SK-N-SH (cell line): ENCODE data around the gene PKIB. TPM values are rescaled to one million over a fixed set of nuclear protein-coding genes. Genes with fewer than 3 reads are reported as not detected.

ENCODE experiments used
- CTCF ChIA-PET: fragments of 300-600, 350-600 bp; formaldehyde crosslinking; extraction: SDS; loops from one replicate; lab custom pipeline; 2021; lab: Yijun Ruan, JAX
- POLR2A ChIA-PET: fragments of 350-600 bp; sonication (Branson Sonifier 250); formaldehyde crosslinking; extraction: SDS; loops from one replicate; lab custom pipeline; 2020; ENCODE audit warnings: antibody characterized with exemption, inconsistent platforms; lab: Yijun Ruan, JAX
- DNase-seq: peaks from one replicate; pipeline ENCODE4 v3.0.0; 2012
- H2AFZ ChIP-seq: fragments of 200-600 bp; sonication (generic); 2 replicates; pipeline ENCODE4 v1.8.1; 2016; ENCODE audit warnings: antibody characterized with exemption, mild to moderate bottlenecking, low read depth
- H3F3A ChIP-seq: fragments of 200-600 bp; sonication (generic); replicated peaks from 2 replicates; pipeline ENCODE3; 2016; ENCODE audit warnings: antibody characterized with exemption, mild to moderate bottlenecking; ENCODE audit not compliant: insufficient read depth
- H3K27ac ChIP-seq, 2 experiments: fragments of 200-500 bp in 1 of 2; fragments of 200-600 bp in 1 of 2; sonication (Bioruptor generic) in 1 of 2; sonication (generic), shearing (Covaris generic) in 1 of 2; 2 replicates each; pipeline versions ENCODE4 v1.5.1 to v1.6.1; 2014 to 2016; ENCODE audit warnings: low read depth in 2 of 2, inconsistent platforms in 1 of 2, low read length in 1 of 2, mild to moderate bottlenecking in 1 of 2, mixed read lengths in 1 of 2
- H3K27me3 ChIP-seq: fragments of 200-600 bp; sonication (generic), shearing (Covaris generic); 2 replicates; pipeline ENCODE4 v1.6.1; 2016; ENCODE audit warnings: mixed run types; ENCODE audit not compliant: insufficient read depth
- H3K36me3 ChIP-seq, 2 experiments: fragments of 200-500 bp in 1 of 2; fragments of 200-600 bp in 1 of 2; sonication (Bioruptor generic) in 1 of 2; sonication (generic) in 1 of 2; replicated peaks in 1 of 2; 2 replicates each; pipeline versions ENCODE3 to v1.5.1; 2014 to 2016; ENCODE audit warnings: low read length in 1 of 2, mild to moderate bottlenecking in 1 of 2; ENCODE audit not compliant: insufficient read depth in 2 of 2, control insufficient read depth in 1 of 2
- H3K4me1 ChIP-seq, 2 experiments: fragments of 200-500 bp in 1 of 2; fragments of 200-600 bp in 1 of 2; sonication (Bioruptor generic) in 1 of 2; sonication (generic), shearing (Covaris generic) in 1 of 2; 2 replicates each; pipeline versions ENCODE4 v1.5.1 to v1.6.1; 2014 to 2016; ENCODE audit warnings: low read depth in 1 of 2, low read length in 1 of 2, mixed run types in 1 of 2; ENCODE audit not compliant: insufficient read depth in 2 of 2, control insufficient read depth in 1 of 2
- H3K4me2 ChIP-seq: fragments of 200-600 bp; sonication (generic), shearing (Covaris generic); 2 replicates; pipeline ENCODE4 v1.6.1; 2017; ENCODE audit warnings: mixed run types
- H3K4me3 ChIP-seq, 2 experiments: fragments of 200-500 bp in 1 of 2; fragments of 200-600 bp in 1 of 2; sonication (Bioruptor generic) in 1 of 2; sonication (generic), shearing (Covaris generic) in 1 of 2; 2 replicates each; pipeline versions ENCODE4 v1.5.1 to v1.8.1; 2014 to 2016; ENCODE audit warnings: low read depth in 2 of 2, inconsistent platforms in 1 of 2, low read length in 1 of 2, mild to moderate bottlenecking in 1 of 2, mixed read lengths in 1 of 2, moderate library complexity in 1 of 2
- H3K79me2 ChIP-seq: fragments of 200-600 bp; sonication (generic); 2 replicates; pipeline ENCODE4 v1.8.1; 2017; ENCODE audit warnings: mild to moderate bottlenecking; ENCODE audit not compliant: insufficient read depth
- H3K9ac ChIP-seq: fragments of 200-600 bp; sonication (generic); 2 replicates; pipeline ENCODE4 v1.6.1; 2017; ENCODE audit warnings: mixed run types
- H3K9me2 ChIP-seq: fragments of 200-600 bp; sonication (generic); 2 replicates; pipeline ENCODE4 v1.6.1; 2017; ENCODE audit warnings: mixed run types
- H3K9me3 ChIP-seq: fragments of 200-600 bp; sonication (generic); 2 replicates; pipeline ENCODE4 v1.6.1; 2017; ENCODE audit warnings: mixed run types, mild to moderate bottlenecking, moderate library complexity
- H4K20me1 ChIP-seq: fragments of 200-600 bp; sonication (generic); 2 replicates; pipeline ENCODE4 v1.6.1; 2017; ENCODE audit warnings: mild to moderate bottlenecking, mixed run types; ENCODE audit not compliant: insufficient read depth
- CHD2 ChIP-seq: fragments of 150-350 bp; IDR thresholded peaks from 2 replicates; pipeline ENCODE4 v1.6.1; 2018; ENCODE audit warnings: low read length; ENCODE audit not compliant: partially characterized antibody
- CTCF ChIP-seq: fragments of 200-600 bp; sonication (generic); IDR thresholded peaks from 2 replicates; pipeline ENCODE4 v1.6.1; 2017; ENCODE audit warnings: antibody characterized with exemption, mild to moderate bottlenecking, moderate library complexity
- ELF1 ChIP-seq: IDR thresholded peaks from 2 replicates; pipeline ENCODE4 v1.4.0; 2012
- EZH2phosphoT487 ChIP-seq: fragments of 200-600 bp; sonication (generic); IDR thresholded peaks from 2 replicates; pipeline ENCODE4 v1.6.1; 2017; ENCODE audit warnings: low read depth, mixed run types, mild to moderate bottlenecking, antibody characterized with exemption, moderate library complexity, borderline replicate concordance
- FOSL2 ChIP-seq: IDR thresholded peaks from 2 replicates; pipeline ENCODE4 v1.4.0; 2012; ENCODE audit warnings: low read depth, mild to moderate bottlenecking, moderate library complexity, borderline replicate concordance
- FOXJ3 ChIP-seq: sonication (generic); formaldehyde crosslinking; IDR thresholded peaks from 2 replicates; pipeline ENCODE4 v1.5.1; 2020; ENCODE audit warnings: mild to moderate bottlenecking, missing genetic modification reagents
- FOXM1 ChIP-seq: IDR thresholded peaks from 2 replicates; pipeline ENCODE4 v1.4.0; 2012; ENCODE audit warnings: low read depth, mild to moderate bottlenecking
- GATA2 ChIP-seq: sonication (generic); formaldehyde crosslinking; IDR thresholded peaks from 2 replicates; pipeline ENCODE4 v1.5.0; 2020; ENCODE audit warnings: mild to moderate bottlenecking, missing genetic modification reagents
- IRF3 ChIP-seq: fragments of 150-350 bp; IDR thresholded peaks from 2 replicates; pipeline ENCODE4 v1.6.1; 2016; ENCODE audit warnings: mild to moderate bottlenecking, low read depth, low read length
- JUND ChIP-seq: IDR thresholded peaks from 2 replicates; pipeline ENCODE4 v1.4.0; 2012
- MAX ChIP-seq: IDR thresholded peaks from 2 replicates; pipeline ENCODE4 v1.4.0; 2012; ENCODE audit warnings: low read depth
- MXI1 ChIP-seq: IDR thresholded peaks from 2 replicates; pipeline ENCODE4 v1.6.1; 2012; ENCODE audit warnings: mild to moderate bottlenecking, low read depth, low read length, improper control_type of control experiment
- NRF1 ChIP-seq: IDR thresholded peaks from 2 replicates; pipeline ENCODE4 v1.6.1; 2012; ENCODE audit warnings: low read depth, mild to moderate bottlenecking, low read length
- RAD21 ChIP-seq: IDR thresholded peaks from 2 replicates; pipeline ENCODE4 v1.6.1; 2012; ENCODE audit warnings: mild to moderate bottlenecking, low read length
- RCOR1 ChIP-seq: fragments of 150-350 bp; IDR thresholded peaks from 2 replicates; pipeline ENCODE4 v1.6.1; 2017; ENCODE audit warnings: antibody characterized with exemption, low read length
- RXRA ChIP-seq: IDR thresholded peaks from 2 replicates; pipeline ENCODE4 v1.4.0; 2012; ENCODE audit warnings: low read depth, mild to moderate bottlenecking, borderline replicate concordance
- SIN3A ChIP-seq: IDR thresholded peaks from 2 replicates; pipeline ENCODE4 v1.6.1; 2012; ENCODE audit warnings: low read depth, mild to moderate bottlenecking, low read length, moderate library complexity, borderline replicate concordance
- TAF1 ChIP-seq: IDR thresholded peaks from 2 replicates; pipeline ENCODE4 v1.6.1; 2012; ENCODE audit warnings: low read depth, mild to moderate bottlenecking, low read length, moderate library complexity, borderline replicate concordance
- TCF12 ChIP-seq: IDR thresholded peaks from 2 replicates; pipeline ENCODE4 v1.4.0; 2012
- TEAD4 ChIP-seq: IDR thresholded peaks from 2 replicates; pipeline ENCODE4 v1.4.0; 2012; ENCODE audit warnings: mild to moderate bottlenecking, borderline replicate concordance; ENCODE audit not compliant: insufficient read depth
- USF2 ChIP-seq: fragments of 150-350 bp; IDR thresholded peaks from 2 replicates; pipeline ENCODE4 v1.6.1; 2017; ENCODE audit warnings: antibody characterized with exemption, low read length, low read depth, borderline replicate concordance
- YY1 ChIP-seq: IDR thresholded peaks from 2 replicates; pipeline ENCODE4 v1.4.0; 2012; ENCODE audit warnings: low read depth, mild to moderate bottlenecking
- WGBS: methylation state at CpG from one replicate; pipeline ENCODE4 v1.1.6; 2017; ENCODE audit warnings: low lambda C conversion rate; 5-methylcytosine and 5-hydroxymethylcytosine counted together
- polyA plus RNA-seq, 3 experiments: library from polyadenylated mRNA; depleted of rRNA; stranded (reverse); fragments of >200 nt; gene quantifications; 2 replicates each; pipeline ENCODE4 v1.2.3, GENCODE V29; 2012

The PKIB gene
- polyA plus RNA-seq, 1 of the 3 experiments (the other 2 are of a cell fraction) = 0.30 TPM

- TF ChIP-seq RCOR1 (no peak), MAX (no peak), RXRA (no peak), EZH2phosphoT487 (no peak), CTCF (peak; percentile 62), TAF1 (no peak), JUND (no peak), RAD21 (peak; percentile 36), ELF1 (no peak), FOXM1 (no peak), IRF3 (no peak)
Observed at GRCh38 chr6:122726649-122727048, 116.4 kb downstream of the PKIB start (continued).

- POLR2A ChIA-PET = no interaction called here
Observed at GRCh38 chr6:122727244-122727643, 117.0 kb downstream of the PKIB start.

More at GRCh38 chr6:122727244-122727643, 117.0 kb downstream of the PKIB start:
- H3K4me2 ChIP-seq = no peak overlapping the region
- H3F3A ChIP-seq = no peaks in the 10 kb centered on the region
- H3K79me2 ChIP-seq = no peaks in the 10 kb centered on the region
- 33% methylated on average over 1 of the region's 1 CpG for WGBS
- H3K9me2 ChIP-seq = no peaks in the 10 kb centered on the region
- H3K27me3 ChIP-seq = peaks cover 20% of the 10 kb centered on the region
- TF ChIP-seq TEAD4 = no peak
- TF ChIP-seq RAD21 = no peak
- no peak for TF ChIP-seq MXI1
- no peak for TF ChIP-seq RXRA
- TF ChIP-seq TCF12 = no peak
- TF ChIP-seq USF2 = no peak
- no peak for TF ChIP-seq YY1
- no peak for TF ChIP-seq MAX
- TF ChIP-seq JUND = no peak
- TF ChIP-seq FOXJ3 (CRISPR knock-in tag) = no peak
- TF ChIP-seq NRF1 = no peak
- no peak for TF ChIP-seq SIN3A
- no peak for TF ChIP-seq CHD2
- TF ChIP-seq EZH2phosphoT487 = no peak
- TF ChIP-seq GATA2 (CRISPR knock-in tag) = no peak
- TF ChIP-seq FOSL2 = no peak
- H3K36me3 ChIP-seq = no peaks in the 10 kb centered on the region
- H3K4me1 ChIP-seq = no peaks in the 10 kb centered on the region
- no peak overlapping the region for H2AFZ ChIP-seq
- DNase-seq = no peak
- no peaks in the 10 kb centered on the region for H3K9me3 ChIP-seq
- H3K27ac ChIP-seq = no peak overlapping the region
- H3K4me3 ChIP-seq = no peak overlapping the region
- CTCF ChIA-PET = interaction anchor here (0.7 to 1.9 kb wide), 8 partner anchors 51 to 653 kb away, joined by 3 to 7 read pairs (median 4); no protein-coding TSS in a partner anchor
- H3K9ac ChIP-seq = no peak overlapping the region
- H4K20me1 ChIP-seq = no peaks in the 10 kb centered on the region
